Thoracic aorta (tissue), 2 donors: ENCODE measurements around the gene MTHFSD. TPM values are rescaled to one million over a fixed set of nuclear protein-coding genes. Genes with fewer than 3 reads are reported as not detected.
A peak's percentile ranks its signal among the peaks of the same experiment; 100 is the strongest.

Experiments
- ATAC-seq: fragments of 150-250 bp; one replicate; pipeline ENCODE4 v1.8.0; 2017; ENCODE audit warnings: low read depth; ENCODE audit not compliant: insufficient number of reproducible peaks, low FRiP score
- DNase-seq: peaks from one replicate; pipeline ENCODE4 v3.0.0-alpha.2; 2020; ENCODE audit warnings: low spot score
- H3K27ac ChIP-seq, 2 donors: fragments of 200-600 bp; sonication (generic); 1 replicate in 1 of 2; 2 replicates in 1 of 2; pipeline ENCODE4 v1.5.1; 2016; ENCODE audit warnings: mild to moderate bottlenecking in 2 of 2, moderate library complexity in 2 of 2
- H3K27me3 ChIP-seq: fragments of 200-600 bp; sonication (generic); replicated peaks from 2 replicates; pipeline ENCODE4 v1.6.0; 2016; ENCODE audit warnings: mild to moderate bottlenecking; ENCODE audit not compliant: insufficient read depth
- H3K36me3 ChIP-seq: fragments of 200-600 bp; sonication (generic); one replicate; pipeline ENCODE4 v1.5.1; 2016
- H3K4me1 ChIP-seq, 2 donors: fragments of 200-600 bp; sonication (generic); 1 replicate in 1 of 2; 2 replicates in 1 of 2; pipeline versions ENCODE4 v1.5.1 to v1.6.0; 2016; ENCODE audit warnings: low read depth in 2 of 2, mild to moderate bottlenecking in 1 of 2; ENCODE audit not compliant: control insufficient read depth in 1 of 2
- H3K4me3 ChIP-seq: fragments of 200-600 bp; sonication (generic); 2 replicates; pipeline ENCODE4 v1.5.1; 2016; ENCODE audit warnings: mild to moderate bottlenecking
- H3K9me3 ChIP-seq: fragments of 200-600 bp; sonication (generic); 2 replicates; pipeline ENCODE4 v1.5.1; 2016
- CTCF ChIP-seq: fragments of 200-600 bp; sonication (generic); IDR thresholded peaks from one replicate; pipeline ENCODE4 v1.5.1; 2019; ENCODE audit warnings: antibody characterized with exemption
- total RNA-seq, 2 donors: library from RNA; depleted of rRNA; stranded (reverse); fragments of >200 nt; gene quantifications; one replicate each; pipeline versions ENCODE4 v1.1.0 to v1.2.3, GENCODE V29; 2016

MTHFSD gene
- total RNA-seq, 2 donors from 2014 or later, result 25.0 to 30.8 TPM

- H3K36me3 ChIP-seq, result no peaks in the 10 kb centered on the region
- ATAC-seq, result no peak
- no peak for DNase-seq
- H3K27ac ChIP-seq, result no peak overlapping the region
- peaks cover 49% of the 10 kb centered on the region for H3K27me3 ChIP-seq
- no peaks in the 10 kb centered on the region for H3K9me3 ChIP-seq
- peak overlapping the region; percentile 73 for H3K4me3 ChIP-seq
- no peak for TF ChIP-seq CTCF
- peaks cover 17 to 47% of the 10 kb centered on the region in 2 donors for H3K4me1 ChIP-seq
Observed at GRCh38 chr16:86507173-86508027, 47.6 kb downstream of the MTHFSD start.

- no peaks in the 10 kb centered on the region for H3K9me3 ChIP-seq
- H3K27me3 ChIP-seq, result peaks cover 60% of the 10 kb centered on the region
- ATAC-seq (no peak), DNase-seq (no peak)
- peaks cover 17 to 41% of the 10 kb centered on the region in 2 donors for H3K4me1 ChIP-seq
- no peaks in the 10 kb centered on the region for H3K36me3 ChIP-seq
- TF ChIP-seq CTCF, result no peak
- no peak overlapping the region for H3K27ac ChIP-seq
- H3K4me3 ChIP-seq, result no peak overlapping the region
Observed at GRCh38 chr16:86505899-86506864, 48.9 kb downstream of the MTHFSD start.

- Histone ChIP-seq H3K9me3 (no peaks in the 10 kb centered on the region), H3K4me3 (peak overlapping the region; percentile 38), H3K4me1 (peaks cover 17 to 33% of the 10 kb centered on the region in 2 donors), H3K27me3 (peaks cover 68% of the 10 kb centered on the region), H3K27ac (no peak overlapping the region), H3K36me3 (no peaks in the 10 kb centered on the region)
- ATAC-seq (no peak), DNase-seq (no peak)
- no peak for TF ChIP-seq CTCF
Observed at GRCh38 chr16:86505185-86505898, 49.7 kb downstream of the MTHFSD start.

GRCh38 chr16:86504315-86505184, 50.5 kb downstream of the MTHFSD start:
- Histone ChIP-seq H3K36me3 (no peaks in the 10 kb centered on the region), H3K27ac (no peak overlapping the region), H3K9me3 (no peaks in the 10 kb centered on the region), H3K27me3 (peaks cover 68% of the 10 kb centered on the region), H3K4me3 (no peak overlapping the region), H3K4me1 (peaks cover 17 to 32% of the 10 kb centered on the region in 2 donors)
- DNase-seq, result no peak
- no peak for ATAC-seq
- TF ChIP-seq CTCF, result no peak
